Astrocyte (in vitro differentiated cells and primary cell): ENCODE results near the gene NR5A1. TPM values are rescaled to one million over a fixed set of nuclear protein-coding genes. Genes with fewer than 3 reads are reported as not detected.

Experiments
- DNase-seq: peaks from one replicate; pipeline ENCODE4 v3.0.0-alpha.2; 2010; ENCODE audit warnings: low read depth
- FAIRE-seq: peaks from 2 replicates; lab custom pipeline; 2011; peaks lifted over from hg19 to GRCh38; lab: Jason Lieb, UNC
- H2AFZ ChIP-seq: 2 replicates; pipeline ENCODE4 v1.6.0; 2012; ENCODE audit warnings: low read depth, low read length, inconsistent platforms
- H3K27ac ChIP-seq: 2 replicates; pipeline ENCODE4 v1.5.1; 2011; ENCODE audit warnings: low read depth, low read length, inconsistent platforms
- H3K27me3 ChIP-seq: 2 replicates; pipeline ENCODE4 v1.6.0; 2011; ENCODE audit warnings: low read length, inconsistent platforms; ENCODE audit not compliant: insufficient read depth
- H3K36me3 ChIP-seq: 2 replicates; pipeline ENCODE4 v1.5.1; 2011; ENCODE audit warnings: low read length, inconsistent platforms; ENCODE audit not compliant: insufficient read depth
- H3K4me1 ChIP-seq: 2 replicates; pipeline ENCODE4 v1.5.1; 2011; ENCODE audit warnings: low read length, inconsistent platforms; ENCODE audit not compliant: insufficient read depth
- H3K4me2 ChIP-seq: 2 replicates; pipeline ENCODE4 v1.6.0; 2012; ENCODE audit warnings: low read length, inconsistent platforms
- H3K4me3 ChIP-seq: 2 replicates; pipeline ENCODE4 v1.5.1; 2011; ENCODE audit warnings: low read depth, mild to moderate bottlenecking, low read length, inconsistent platforms; ENCODE audit not compliant: insufficient read depth
- H3K79me2 ChIP-seq: 2 replicates; pipeline ENCODE4 v1.6.0; 2012; ENCODE audit warnings: mild to moderate bottlenecking, low read length, inconsistent platforms; ENCODE audit not compliant: insufficient read depth
- H3K9ac ChIP-seq: 2 replicates; pipeline ENCODE4 v1.6.0; 2012; ENCODE audit warnings: mild to moderate bottlenecking, low read length, inconsistent platforms
- H3K9me3 ChIP-seq: 2 replicates; pipeline ENCODE4 v1.5.1; 2012; ENCODE audit warnings: low read depth, mild to moderate bottlenecking, low read length, inconsistent platforms; ENCODE audit not compliant: insufficient read depth
- H4K20me1 ChIP-seq: 2 replicates; pipeline ENCODE4 v1.6.0; 2012; ENCODE audit warnings: low read length, inconsistent platforms; ENCODE audit not compliant: insufficient read depth
- H3K27ac Mint-ChIP-seq: one replicate; pipeline ENCODE4 v1.8.0; 2021; ENCODE audit warnings: mild to moderate bottlenecking, mixed read lengths; ENCODE audit not compliant: unreplicated experiment
- H3K27me3 Mint-ChIP-seq: one replicate; pipeline ENCODE4 v1.8.0; 2021; ENCODE audit warnings: low read depth, mixed read lengths; ENCODE audit not compliant: unreplicated experiment
- H3K36me3 Mint-ChIP-seq: one replicate; pipeline ENCODE4 v1.8.0; 2021; ENCODE audit warnings: low read depth, mixed read lengths; ENCODE audit not compliant: unreplicated experiment
- H3K4me1 Mint-ChIP-seq: one replicate; pipeline ENCODE4 v1.8.0; 2021; ENCODE audit warnings: low read depth, mixed read lengths; ENCODE audit not compliant: unreplicated experiment
- H3K4me3 Mint-ChIP-seq: one replicate; pipeline ENCODE4 v1.8.0; 2021; ENCODE audit warnings: mild to moderate bottlenecking, moderate library complexity, mixed read lengths; ENCODE audit not compliant: unreplicated experiment
- H3K9me3 Mint-ChIP-seq: one replicate; pipeline ENCODE4 v1.8.0; 2021; ENCODE audit warnings: mild to moderate bottlenecking, mixed read lengths; ENCODE audit not compliant: unreplicated experiment
- CTCF ChIP-seq: IDR thresholded peaks from 2 replicates; pipeline ENCODE4 v1.5.1; 2011; ENCODE audit warnings: low read depth, mild to moderate bottlenecking, inconsistent platforms, low read length, moderate library complexity; ENCODE audit not compliant: insufficient read depth
- EZH2 ChIP-seq: IDR thresholded peaks from 2 replicates; pipeline ENCODE4 v1.6.1; 2012; ENCODE audit warnings: mild to moderate bottlenecking, low read length, inconsistent platforms; ENCODE audit not compliant: insufficient read depth
- total RNA-seq: library from RNA; stranded (reverse); gene quantifications from 2 replicates; pipeline ENCODE4 v1.2.1, GENCODE V29; 2021

NR5A1 gene
- total RNA-seq, 1 donor from 2014 or later, result not detected

DNA sequence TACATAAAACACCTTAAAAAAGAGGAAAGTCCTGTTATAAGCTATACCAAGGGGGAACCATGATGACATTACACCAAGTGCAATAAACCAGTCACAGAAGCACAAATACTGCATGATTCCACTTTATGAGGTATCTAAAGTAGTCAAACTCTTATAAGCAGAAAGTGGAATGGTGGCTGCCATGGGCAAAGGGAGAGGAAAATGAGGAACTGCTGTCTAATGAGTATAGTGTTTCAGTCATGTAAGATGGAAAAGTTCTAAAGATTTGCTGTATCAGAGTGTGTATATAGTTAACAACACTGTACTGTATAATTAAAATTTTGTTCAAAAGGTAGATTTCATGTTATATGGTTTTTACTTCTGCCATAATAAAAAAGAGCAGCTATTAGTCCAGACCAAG, 34.6 kb upstream of the NR5A1 start:
- TF ChIP-seq CTCF, result no peak
- no peak for TF ChIP-seq EZH2
- Histone ChIP-seq H3K4me3 (no peak overlapping the region), H3K27ac (no peak overlapping the region), H3K4me2 (no peak overlapping the region), H4K20me1 (no peaks in the 10 kb centered on the region), H3K9ac (no peak overlapping the region), H3K36me3 (no peaks in the 10 kb centered on the region), H3K27me3 (peaks cover 2% of the 10 kb centered on the region), H3K79me2 (no peaks in the 10 kb centered on the region), H2AFZ (no peak overlapping the region), H3K9me3 (no peaks in the 10 kb centered on the region), H3K4me1 (no peaks in the 10 kb centered on the region)
- peaks cover 20% of the 10 kb centered on the region for H3K36me3 Mint-ChIP-seq
- no peaks in the 10 kb centered on the region for H3K4me1 Mint-ChIP-seq
- no peak for DNase-seq
- no peak overlapping the region for H3K27ac Mint-ChIP-seq
- no peaks in the 10 kb centered on the region for H3K27me3 Mint-ChIP-seq
- no peak overlapping the region for H3K4me3 Mint-ChIP-seq
- H3K9me3 Mint-ChIP-seq, result no peaks in the 10 kb centered on the region
- no peak for FAIRE-seq

DNA sequence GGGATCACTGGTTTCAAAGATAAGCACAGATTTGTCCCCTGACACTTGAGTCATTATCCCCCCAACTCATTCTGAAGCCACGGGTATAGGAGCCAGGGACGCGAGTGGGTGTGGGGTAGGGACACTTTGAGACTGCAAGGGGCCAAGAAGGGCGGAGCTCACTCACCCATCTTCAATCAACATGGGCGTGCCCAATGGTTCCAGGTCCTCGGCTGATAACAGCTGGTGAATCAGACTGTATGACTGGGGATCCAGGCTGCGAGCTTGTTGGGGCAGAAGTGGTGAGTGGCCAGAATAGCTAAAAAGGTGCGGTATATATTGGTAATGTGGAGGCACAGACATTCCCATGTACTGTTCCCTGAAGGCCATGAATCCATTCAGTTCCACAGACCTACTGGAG, 30.7 kb upstream of the NR5A1 start:
- Mint-ChIP-seq H3K4me1 (peaks cover 5% of the 10 kb centered on the region), H3K36me3 (peaks cover 31% of the 10 kb centered on the region), H3K9me3 (no peaks in the 10 kb centered on the region), H3K27me3 (no peaks in the 10 kb centered on the region), H3K27ac (no peak overlapping the region), H3K4me3 (no peak overlapping the region)
- H3K27ac ChIP-seq, result no peak overlapping the region
- peaks cover 2% of the 10 kb centered on the region for H3K27me3 ChIP-seq
- no peaks in the 10 kb centered on the region for H3K4me1 ChIP-seq
- FAIRE-seq, result no peak
- no peak for DNase-seq
- no peaks in the 10 kb centered on the region for H3K36me3 ChIP-seq
- H3K4me3 ChIP-seq, result no peak overlapping the region
- TF ChIP-seq EZH2, result no peak
- TF ChIP-seq CTCF, result no peak
- no peak overlapping the region for H2AFZ ChIP-seq
- no peaks in the 10 kb centered on the region for H3K79me2 ChIP-seq
- H3K9ac ChIP-seq, result no peak overlapping the region
- H3K4me2 ChIP-seq, result no peak overlapping the region
- no peaks in the 10 kb centered on the region for H4K20me1 ChIP-seq
- no peaks in the 10 kb centered on the region for H3K9me3 ChIP-seq

DNA sequence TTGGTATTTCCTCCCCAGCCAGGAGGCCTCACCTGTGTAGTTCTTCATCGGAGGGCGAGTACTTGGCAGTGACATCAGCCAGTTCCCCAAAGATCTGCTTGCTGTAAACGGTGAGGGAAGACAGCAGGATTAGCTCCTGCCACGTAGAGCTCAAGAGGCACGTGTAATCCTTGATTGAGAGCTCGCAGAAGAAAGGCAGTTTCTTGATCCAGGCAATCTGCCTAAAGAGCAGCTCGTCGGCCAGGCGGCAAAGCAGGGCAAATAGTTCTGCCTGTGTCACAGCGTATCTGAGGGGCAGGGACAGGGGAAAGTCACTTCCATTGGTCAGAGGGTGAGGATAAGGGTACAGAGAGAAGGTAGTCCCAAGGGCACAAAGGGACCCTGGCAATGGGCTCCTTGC, 28.6 kb upstream of the NR5A1 start:
- TF ChIP-seq EZH2, result no peak
- H3K4me3 ChIP-seq, result no peak overlapping the region
- no peaks in the 10 kb centered on the region for H3K36me3 ChIP-seq
- H3K36me3 Mint-ChIP-seq, result peaks cover 31% of the 10 kb centered on the region
- no peak overlapping the region for H2AFZ ChIP-seq
- no peak overlapping the region for H3K27ac ChIP-seq
- H3K4me1 Mint-ChIP-seq, result peaks cover 7% of the 10 kb centered on the region
- H3K27ac Mint-ChIP-seq, result peak overlapping the region; percentile 20
- no peak overlapping the region for H3K4me3 Mint-ChIP-seq
- no peak for FAIRE-seq
- H4K20me1 ChIP-seq, result no peaks in the 10 kb centered on the region
- DNase-seq, result no peak
- H3K27me3 Mint-ChIP-seq, result no peaks in the 10 kb centered on the region
- peaks cover 3% of the 10 kb centered on the region for H3K9me3 Mint-ChIP-seq
- no peaks in the 10 kb centered on the region for H3K9me3 ChIP-seq
- H3K27me3 ChIP-seq, result no peaks in the 10 kb centered on the region
- no peaks in the 10 kb centered on the region for H3K79me2 ChIP-seq
- H3K9ac ChIP-seq, result no peak overlapping the region
- no peak overlapping the region for H3K4me2 ChIP-seq
- H3K4me1 ChIP-seq, result no peaks in the 10 kb centered on the region
